HepG2 (cell line): ENCODE results near the gene ELMOD3. TPM values are rescaled to one million over a fixed set of nuclear protein-coding genes. Genes with fewer than 3 reads are reported as not detected.

Experiments used
- ATAC-seq: fragments of 200-7000 bp; cut with Tn5 transposase; 3 replicates; pipeline ENCODE4 v1.9.1; 2020; ENCODE audit warnings: mild to moderate bottlenecking, moderate library complexity
- BruUV-seq: library from RNA; stranded (reverse); fragments of 400-500 nt; replicated peaks from 2 replicates; lab custom pipeline; 2021; lab: Mats Ljungman, UMichigan
- CTCF ChIA-PET: fragments of 300-600 bp; formaldehyde crosslinking; extraction: SDS; loops from one replicate; lab custom pipeline; 2021; ENCODE audit warnings: low total read pairs, inconsistent platforms, low intra/inter-chr PET ratio; lab: Yijun Ruan, JAX
- POLR2A ChIA-PET: fragments of 350-600 bp; sonication (Branson Sonifier 250); formaldehyde crosslinking; loops from one replicate; lab custom pipeline; 2020; ENCODE audit warnings: antibody characterized with exemption, inconsistent platforms; lab: Yijun Ruan, JAX
- DNase-seq: peaks from one replicate; pipeline ENCODE4 v3.0.0-alpha.2; 2015; ENCODE audit warnings: low spot score
- FAIRE-seq: peaks from 3 replicates; lab custom pipeline; 2011; peaks lifted over from hg19 to GRCh38; lab: Jason Lieb, UNC
- H2AFZ ChIP-seq: one replicate; pipeline ENCODE4 v1.6.1; 2011; ENCODE audit warnings: low read length, inconsistent platforms
- H3K27ac ChIP-seq: fragments of 300-600 bp; 3 replicates; pipeline ENCODE4 v1.8.0; 2011; ENCODE audit warnings: mixed run types, mild to moderate bottlenecking, mixed read lengths, low read length, inconsistent platforms; ENCODE audit not compliant: insufficient read depth; ENCODE audit errors: extremely low read length
- H3K27me3 ChIP-seq, 2 experiments: fragments of 200-600 bp in 1 of 2; 2 replicates in 1 of 2; 3 replicates in 1 of 2; pipeline versions ENCODE4 v1.6.0 to v1.8.0; 2011; ENCODE audit warnings: low read length in 2 of 2, mild to moderate bottlenecking in 2 of 2, moderate library complexity in 2 of 2, inconsistent platforms in 1 of 2; ENCODE audit not compliant: insufficient read depth in 2 of 2, control insufficient read depth in 1 of 2
- H3K36me3 ChIP-seq, 2 experiments: fragments of 200-600 bp in 1 of 2; replicated peaks in 1 of 2; 2 replicates in 1 of 2; 3 replicates in 1 of 2; pipeline versions ENCODE4 v1.5.1 to v1.8.0; 2011; ENCODE audit warnings: low read length in 2 of 2, inconsistent platforms in 1 of 2; ENCODE audit not compliant: insufficient read depth in 2 of 2, control insufficient read depth in 1 of 2
- H3K4me1 ChIP-seq: 2 replicates; pipeline ENCODE4 v1.5.1; 2012; ENCODE audit warnings: low read length, inconsistent platforms; ENCODE audit not compliant: insufficient read depth
- H3K4me2 ChIP-seq: 2 replicates; pipeline ENCODE4 v1.6.0; 2011; ENCODE audit warnings: low read depth, low read length, inconsistent platforms
- H3K4me3 ChIP-seq, 3 experiments: fragments of 200-600 bp in 1 of 3; sonication (generic), shearing (Covaris generic) in 1 of 3; replicated peaks in 1 of 3; 2 replicates each; pipeline ENCODE4 v1.5.1; 2011 to 2016; ENCODE audit warnings: low read length in 3 of 3, inconsistent platforms in 2 of 3, low read depth in 2 of 3, mild to moderate bottlenecking in 2 of 3, control low read depth in 1 of 3, mixed read lengths in 1 of 3; ENCODE audit not compliant: insufficient read depth in 1 of 3
- H3K79me2 ChIP-seq: one replicate; pipeline ENCODE4 v1.6.1; 2011; ENCODE audit warnings: low read length, inconsistent platforms; ENCODE audit not compliant: insufficient read depth
- H3K9ac ChIP-seq: 2 replicates; pipeline ENCODE4 v1.6.0; 2011; ENCODE audit warnings: mild to moderate bottlenecking, low read depth, low read length, inconsistent platforms; ENCODE audit not compliant: insufficient read depth
- H3K9me3 ChIP-seq: 2 replicates; pipeline ENCODE4 v1.5.1; 2012; ENCODE audit warnings: mild to moderate bottlenecking, low read length
- H4K20me1 ChIP-seq: 2 replicates; pipeline ENCODE4 v1.6.0; 2011; ENCODE audit warnings: inconsistent platforms, mild to moderate bottlenecking, low read length, moderate library complexity; ENCODE audit not compliant: insufficient read depth
- CCDC6 ChIP-seq: sonication (generic); formaldehyde crosslinking; IDR thresholded peaks from 2 replicates; pipeline ENCODE4 v1.8.1; 2022; ENCODE audit warnings: mild to moderate bottlenecking, missing genetic modification reagents, moderate library complexity
- IKZF4 ChIP-seq: sonication (generic); formaldehyde crosslinking; IDR thresholded peaks from 2 replicates; pipeline ENCODE4 v1.5.1; 2020; ENCODE audit warnings: borderline replicate concordance, mild to moderate bottlenecking, low read depth, missing genetic modification reagents; ENCODE audit errors: not compliant biosample characterization
- KLF12 ChIP-seq: sonication (generic); formaldehyde crosslinking; IDR thresholded peaks from 2 replicates; pipeline ENCODE4 v1.4.0; 2020; ENCODE audit warnings: missing genetic modification reagents, borderline replicate concordance
- PAF1 ChIP-seq: IDR thresholded peaks from 2 replicates; pipeline ENCODE4 v1.6.1; 2016; ENCODE audit warnings: missing genetic modification reagents, missing compliant biosample characterization
- PAX8 ChIP-seq: sonication (generic); formaldehyde crosslinking; IDR thresholded peaks from 2 replicates; pipeline ENCODE4 v1.8.0; 2022; ENCODE audit warnings: mild to moderate bottlenecking, missing genetic modification reagents, borderline replicate concordance
- REST ChIP-seq, 2 experiments: IDR thresholded peaks; 2 replicates each; pipeline ENCODE4 v1.6.1; 2011 to 2012; ENCODE audit warnings: low read length in 2 of 2, borderline replicate concordance in 1 of 2, low read depth in 1 of 2, mild to moderate bottlenecking in 1 of 2, moderate library complexity in 1 of 2
- SETDB1 ChIP-seq: sonication (generic); formaldehyde crosslinking; IDR thresholded peaks from 2 replicates; pipeline ENCODE4 v1.5.1; 2020; ENCODE audit warnings: missing genetic modification reagents, mild to moderate bottlenecking, borderline replicate concordance
- SRF ChIP-seq: IDR thresholded peaks from 2 replicates; pipeline ENCODE4 v1.6.1; 2011; ENCODE audit warnings: mild to moderate bottlenecking, low read depth, low read length, moderate library complexity
- TAF15 ChIP-seq: fragments of 200-400 bp; formaldehyde crosslinking; IDR thresholded peaks from one replicate; pipeline ENCODE4 v1.6.1; 2018; ENCODE audit warnings: mild to moderate bottlenecking, low read depth, low read length; ENCODE audit not compliant: poor library complexity, severe bottlenecking
- TFDP2 ChIP-seq: sonication (generic); formaldehyde crosslinking; IDR thresholded peaks from 2 replicates; pipeline ENCODE4 v1.4.0; 2020; ENCODE audit warnings: missing genetic modification reagents
- THAP8 ChIP-seq: sonication (generic); formaldehyde crosslinking; IDR thresholded peaks from 2 replicates; pipeline ENCODE4 v1.5.1; 2020; ENCODE audit warnings: missing genetic modification reagents, mild to moderate bottlenecking, borderline replicate concordance
- ZBTB26 ChIP-seq: IDR thresholded peaks from 2 replicates; pipeline ENCODE4 v1.6.1; 2016; ENCODE audit warnings: missing compliant biosample characterization, missing genetic modification reagents, borderline replicate concordance
- ZFYVE20 ChIP-seq: sonication (generic); formaldehyde crosslinking; IDR thresholded peaks from 2 replicates; pipeline ENCODE4 v1.8.0; 2023; ENCODE audit warnings: low read depth, mild to moderate bottlenecking, moderate library complexity, missing genetic modification reagents, borderline replicate concordance
- ZNF326 ChIP-seq: sonication (generic); formaldehyde crosslinking; IDR thresholded peaks from 2 replicates; pipeline ENCODE4 v1.4.0; 2020; ENCODE audit warnings: missing genetic modification reagents, borderline replicate concordance
- ZNF431 ChIP-seq: sonication (generic); formaldehyde crosslinking; IDR thresholded peaks from 2 replicates; pipeline ENCODE4 v1.9.0; 2022; ENCODE audit warnings: missing genetic modification reagents, low read depth, mild to moderate bottlenecking, borderline replicate concordance
- ZNF605 ChIP-seq: sonication (generic); formaldehyde crosslinking; IDR thresholded peaks from 2 replicates; pipeline ENCODE4 v1.8.0; 2022; ENCODE audit warnings: mild to moderate bottlenecking, missing genetic modification reagents
- WGBS: methylation state at CpG from one replicate; pipeline ENCODE4 v1.1.6; 2017; ENCODE audit warnings: low lambda C conversion rate; 5-methylcytosine and 5-hydroxymethylcytosine counted together
- in situ Hi-C: cut with HindIII; loops from 2 replicates; pipeline ENCODE4 v1.10.0; 2017; ENCODE audit warnings: low pct_unique_long_range_greater_than_20kb; ENCODE audit not compliant: extremely low pct_ligation_motif_present
- intact Hi-C: fragments of 100-400 bp; cut with micrococcal nuclease; formaldehyde crosslinking; loops from one replicate; pipeline ENCODE4 v1.10.0; 2022; ENCODE audit not compliant: unreplicated experiment
- polyA plus RNA-seq, 8 experiments: library from polyadenylated mRNA; depleted of rRNA in 3 of 8; stranded (reverse) in 7 of 8; unstranded in 1 of 8; fragments of >200 nt; fragmentation: Illumina TruSeq in 4 of 8; extraction: Trizol in 4 of 8; gene quantifications; 2 replicates each; pipeline versions ENCODE4 v1.2.1 to v1.2.3, GENCODE V29; 2011 to 2016; ENCODE audit warnings: low read depth in 4 of 8, missing spikeins in 1 of 8, mixed read lengths in 1 of 8; ENCODE audit not compliant: insufficient read depth in 1 of 8
- total RNA-seq, 5 experiments: library from RNA; depleted of rRNA; stranded (reverse); fragments of >200 nt; fragmentation: Illumina TruSeq; extraction: Trizol; gene quantifications; 2 replicates each; pipeline ENCODE4 v1.2.3, GENCODE V29; 2016; ENCODE audit warnings: low read depth in 1 of 5

Gene ELMOD3
- total and polyA plus RNA-seq, 2 of the 13 experiments (the other 11 are each of a cell fraction or from before 2014, with no cell fraction given): 13.3 to 19.5 TPM

GRCh38 chr2:85414761-85415553 lies 60.4 kb downstream of the ELMOD3 start:
- H2AFZ ChIP-seq: no peak overlapping the region
- no peak for TF ChIP-seq KLF12 (CRISPR knock-in tag)
- TF ChIP-seq PAF1 (CRISPR knock-in tag): no peak
- no peak for TF ChIP-seq TAF15
- TF ChIP-seq IKZF4 (CRISPR knock-in tag): no peak
- no peak for TF ChIP-seq SETDB1 (CRISPR knock-in tag)
- TF ChIP-seq ZNF326 (CRISPR knock-in tag): no peak
- no peak for TF ChIP-seq PAX8 (CRISPR knock-in tag)
- no peak for TF ChIP-seq THAP8 (CRISPR knock-in tag)
- no peak for TF ChIP-seq ZFYVE20 (CRISPR knock-in tag)
- TF ChIP-seq SRF: no peak
- TF ChIP-seq TFDP2 (CRISPR knock-in tag): no peak
- TF ChIP-seq ZBTB26: no peak
- TF ChIP-seq REST (IDR thresholded peaks at IDR 0.05; ENCODE audit: borderline replicate concordance in 1 of 2, low read depth in 1 of 2, low read length in 2 of 2): no peak
- TF ChIP-seq CCDC6 (CRISPR knock-in tag): no peak
- no peak for TF ChIP-seq ZNF605 (CRISPR knock-in tag)
- TF ChIP-seq ZNF431 (CRISPR knock-in tag): no peak

More at GRCh38 chr2:85414761-85415553, 60.4 kb downstream of the ELMOD3 start:
- Histone ChIP-seq H3K4me1 (peaks cover 84% of the 10 kb centered on the region), H3K79me2 (peaks cover 4% of the 10 kb centered on the region), H3K36me3 (no peaks in the 10 kb centered on the region), H3K27ac (no peak overlapping the region), H3K27me3 (no peaks in the 10 kb centered on the region), H3K9me3 (no peaks in the 10 kb centered on the region), H3K4me3 (no peak overlapping the region), H3K9ac (no peak overlapping the region), H3K4me2 (no peak overlapping the region), H4K20me1 (no peaks in the 10 kb centered on the region)
- ChIA-PET POLR2A (interaction anchor here (0.9 to 1.1 kb wide), 2 partner anchors 60 to 87 kb away, joined by 3 read pairs; partner anchors contain the start of genes ELMOD3, RETSAT and TGOLN2), CTCF (no interaction called here)
- DNase-seq (no peak), FAIRE-seq (no peak), ATAC-seq (no peak)
- intact Hi-C loops: no loop called here
- 86% methylated on average over 7 of the region's 7 CpGs for WGBS
- BruUV-seq: no TSS peak
- in situ Hi-C loops: no loop called here
